HG02678 (cell line): ENCODE measurements around the gene SPATA31C1.
"Not testable (repeated sequence)": the region's sequence is repeated elsewhere in the genome, so short reads cannot be mapped to it uniquely, and the experiment has no call there.

ENCODE experiments used
- ATAC-seq: cut with Tn5 transposase; IDR thresholded peaks from one replicate; pipeline ENCODE4 v1.9.1; 2021; ENCODE audit warnings: mild to moderate bottlenecking, moderate library complexity; ENCODE audit not compliant: unreplicated experiment

The SPATA31C1 gene

DNA sequence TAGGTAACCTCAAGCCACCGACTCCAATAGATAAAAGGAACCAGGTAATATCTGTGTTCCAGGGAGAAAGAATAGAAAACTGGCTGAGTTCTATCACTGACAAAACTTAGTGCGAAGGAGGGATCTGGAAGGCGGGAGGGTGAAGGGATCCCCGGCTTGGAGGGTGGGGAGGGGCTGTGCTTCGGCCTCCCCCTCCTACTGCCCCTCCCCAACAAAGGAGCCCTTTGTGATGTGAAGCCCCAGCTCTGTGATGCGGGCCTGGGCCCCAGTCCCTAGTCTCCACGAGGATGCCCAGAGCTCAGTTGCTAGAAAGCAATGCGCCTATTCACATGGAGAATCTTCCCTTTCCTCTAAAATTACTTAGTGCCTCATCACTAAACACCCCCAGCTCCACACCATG lies at the start of gene SPATA31C1:
TSS of gene SPATA31C1 (plus strand) at position 301 of the 400 bp plus-strand sequence.
- ATAC-seq: not testable (repeated sequence)

DNA sequence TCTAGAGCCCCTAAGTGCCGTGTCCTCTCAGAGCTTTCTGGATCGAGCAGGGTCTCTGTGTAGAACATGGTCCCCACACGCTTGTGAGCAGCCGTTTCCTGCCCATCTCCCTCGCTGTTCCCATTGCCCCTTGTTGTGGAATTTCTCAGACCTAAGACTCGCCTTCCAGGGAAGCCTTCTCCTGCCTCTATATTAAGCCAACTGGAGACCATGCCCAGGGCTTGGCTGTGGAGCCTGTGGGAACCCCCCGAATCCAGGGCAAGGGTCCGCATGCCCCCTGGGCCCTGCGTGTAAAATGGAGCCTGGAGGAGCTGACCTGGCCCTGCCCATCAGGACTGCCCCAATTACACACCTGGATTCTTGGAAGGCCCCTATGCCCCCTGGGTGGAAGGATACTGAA lies 49.6 kb upstream of the SPATA31C1 start:
- ATAC-seq: no peak

DNA sequence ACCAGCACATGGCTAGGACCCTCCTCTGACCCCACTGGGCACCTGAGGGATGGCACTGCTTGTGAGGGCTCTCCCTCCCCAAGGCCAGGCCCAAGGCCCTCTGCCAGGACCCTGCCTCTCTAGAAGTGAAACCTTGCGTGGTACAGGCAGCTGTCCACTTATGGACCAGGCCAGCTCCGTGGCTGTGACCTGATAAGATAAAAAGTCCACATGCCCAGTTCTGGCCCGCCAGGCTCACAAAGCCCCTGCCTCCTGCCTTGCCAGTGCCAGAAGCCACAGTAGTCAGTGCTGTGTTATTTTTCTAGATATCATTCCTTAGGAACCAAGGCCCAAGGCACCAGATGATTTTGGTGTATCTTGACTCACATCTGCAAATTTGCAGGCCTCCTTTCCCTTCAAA lies 49.1 kb upstream of the SPATA31C1 start:
- ATAC-seq: no peak

DNA sequence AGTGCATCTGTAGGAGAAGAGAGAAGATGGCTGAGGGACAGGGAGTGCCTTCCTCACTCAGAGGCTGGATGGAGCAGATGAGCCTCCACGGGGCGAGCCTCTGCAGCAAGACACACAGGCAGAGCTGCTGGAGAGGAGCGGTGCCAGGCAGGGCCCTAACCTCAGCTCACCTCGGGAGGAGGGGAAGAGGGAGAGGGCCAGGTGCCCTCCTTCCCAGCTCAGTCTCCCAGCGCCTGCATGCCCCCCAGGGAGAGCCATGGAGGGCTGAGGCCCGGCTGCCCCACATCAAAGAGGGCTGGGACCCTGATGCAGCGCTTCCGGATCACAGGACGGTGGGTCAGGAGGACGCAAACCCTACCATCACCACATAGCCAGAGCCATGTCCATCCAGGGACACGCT lies 48.7 kb upstream of the SPATA31C1 start:
- ATAC-seq: no peak

DNA sequence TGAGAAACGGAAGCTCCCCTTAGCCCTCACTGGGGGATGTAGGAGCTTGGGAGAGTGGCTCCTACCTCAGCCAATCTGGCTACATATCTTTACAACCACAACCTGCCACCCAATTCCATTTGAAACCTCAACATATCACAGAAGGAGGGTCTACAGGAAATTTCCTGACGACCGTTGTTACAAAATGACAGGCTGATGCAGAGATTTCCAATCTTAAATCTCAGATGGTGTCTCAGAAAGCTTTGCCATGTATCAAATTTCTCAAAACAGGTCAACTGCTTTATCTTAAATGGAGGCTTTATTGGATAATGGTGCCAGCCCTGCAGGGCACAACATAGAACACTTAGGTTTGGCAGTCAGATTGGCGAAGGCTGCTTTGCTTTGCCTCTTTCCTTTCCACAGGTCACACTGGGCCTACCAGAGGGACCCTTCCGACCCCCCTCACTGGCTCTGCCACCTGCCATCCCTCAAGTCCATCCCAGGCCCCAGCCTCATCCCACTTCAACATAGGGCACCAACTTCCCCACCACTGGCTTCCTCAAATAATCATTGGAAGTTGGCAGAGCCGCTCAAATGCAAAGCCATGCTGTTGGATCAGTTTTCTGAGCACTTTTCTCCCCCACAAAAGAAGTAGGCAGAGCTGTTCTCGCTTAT lies 46.2 kb upstream of the SPATA31C1 start:
- no peak for ATAC-seq

DNA sequence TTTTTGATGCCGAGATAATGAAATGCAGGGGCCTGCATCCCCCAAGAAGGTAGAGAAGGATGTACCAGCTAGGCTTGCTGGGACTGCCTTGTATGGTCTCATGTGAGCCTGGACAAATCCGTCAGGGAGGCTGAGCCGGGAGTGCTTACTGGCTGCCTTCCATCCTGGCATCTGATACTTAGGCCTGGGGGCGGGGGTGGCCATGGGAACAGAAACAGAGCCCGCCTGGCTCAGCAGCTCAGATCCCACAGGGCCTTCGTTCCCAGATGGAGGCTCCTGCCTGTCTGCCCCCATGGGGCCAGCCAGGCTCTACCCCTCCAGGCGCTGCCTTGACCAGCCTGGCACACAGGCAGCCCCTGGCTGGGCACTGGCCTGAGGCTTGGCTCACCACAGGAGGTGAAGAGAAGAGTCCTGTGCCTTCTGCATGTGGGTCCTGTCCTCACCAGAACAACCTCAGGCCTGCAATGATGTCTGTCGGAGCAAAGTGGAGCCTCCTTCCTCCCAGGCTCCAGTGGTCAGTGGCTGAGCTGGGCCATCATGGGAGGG lies 45.6 kb upstream of the SPATA31C1 start:
- no peak for ATAC-seq

DNA sequence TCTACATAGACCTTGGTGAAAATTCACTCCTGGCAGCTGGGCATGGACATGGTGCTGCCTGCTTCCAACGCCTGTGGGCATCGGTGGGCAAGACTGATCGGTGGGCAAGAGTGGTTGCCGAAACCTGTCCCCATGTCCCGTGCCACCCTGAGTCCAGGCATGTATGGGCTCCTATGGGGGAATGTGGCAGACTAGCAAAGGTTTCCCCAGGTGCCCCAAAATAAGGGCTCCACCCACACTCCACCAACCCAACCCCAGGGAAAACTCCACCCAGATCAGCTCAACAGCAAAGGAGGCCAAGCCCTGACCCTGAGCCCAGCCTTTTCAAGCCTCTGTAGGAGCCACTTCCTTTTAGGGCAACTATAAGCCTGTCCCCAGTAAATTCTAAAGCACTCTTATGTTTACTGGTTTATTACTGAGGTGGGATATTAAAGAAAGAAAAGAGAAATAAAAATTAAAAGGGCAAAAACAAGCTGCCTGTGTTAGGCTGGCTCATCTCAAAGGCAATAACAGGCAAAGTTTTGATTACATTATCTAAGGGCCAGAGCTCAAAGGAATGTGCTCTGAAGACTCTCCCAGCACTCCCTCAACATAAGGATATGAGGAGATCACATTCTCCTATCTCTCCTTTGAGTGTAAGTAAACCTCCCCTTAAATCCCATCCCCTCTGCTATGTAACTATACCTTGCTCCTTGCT lies 44.0 kb upstream of the SPATA31C1 start:
- ATAC-seq: no peak

DNA sequence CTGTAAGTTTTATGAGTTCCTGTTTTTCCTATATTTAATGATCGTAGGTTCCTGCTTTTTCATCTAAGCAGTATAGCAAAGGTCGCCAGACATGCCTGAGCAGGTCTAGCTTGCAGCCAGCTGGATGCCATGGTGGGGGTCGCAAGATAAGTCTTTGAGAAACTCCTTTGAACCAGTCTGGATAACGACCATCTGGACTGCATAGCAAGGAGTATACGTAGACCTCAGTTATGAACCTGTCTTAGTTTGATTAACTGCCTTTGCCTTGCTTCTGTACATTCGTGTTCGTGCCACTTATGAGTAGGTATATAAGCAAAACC lies 43.5 kb upstream of the SPATA31C1 start:
- no peak for ATAC-seq

DNA sequence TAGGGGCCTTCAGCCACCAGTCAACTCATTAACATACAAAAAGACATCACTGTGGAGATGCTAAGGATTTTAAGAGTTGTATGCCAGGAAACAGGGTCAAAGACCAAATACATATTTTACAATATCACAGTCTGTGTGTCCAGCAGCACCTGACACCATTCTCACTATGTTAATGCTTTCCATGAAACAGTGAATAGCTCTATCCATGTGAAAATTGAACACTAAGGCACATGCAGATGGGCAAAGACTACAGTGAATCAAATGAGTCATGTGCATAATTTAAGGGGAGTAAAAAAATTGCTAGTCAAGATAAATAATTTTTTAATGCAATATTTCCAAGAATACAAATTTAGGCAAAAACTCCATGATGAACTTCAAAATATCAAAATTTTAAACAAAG lies 42.7 kb upstream of the SPATA31C1 start:
- no peak for ATAC-seq

DNA sequence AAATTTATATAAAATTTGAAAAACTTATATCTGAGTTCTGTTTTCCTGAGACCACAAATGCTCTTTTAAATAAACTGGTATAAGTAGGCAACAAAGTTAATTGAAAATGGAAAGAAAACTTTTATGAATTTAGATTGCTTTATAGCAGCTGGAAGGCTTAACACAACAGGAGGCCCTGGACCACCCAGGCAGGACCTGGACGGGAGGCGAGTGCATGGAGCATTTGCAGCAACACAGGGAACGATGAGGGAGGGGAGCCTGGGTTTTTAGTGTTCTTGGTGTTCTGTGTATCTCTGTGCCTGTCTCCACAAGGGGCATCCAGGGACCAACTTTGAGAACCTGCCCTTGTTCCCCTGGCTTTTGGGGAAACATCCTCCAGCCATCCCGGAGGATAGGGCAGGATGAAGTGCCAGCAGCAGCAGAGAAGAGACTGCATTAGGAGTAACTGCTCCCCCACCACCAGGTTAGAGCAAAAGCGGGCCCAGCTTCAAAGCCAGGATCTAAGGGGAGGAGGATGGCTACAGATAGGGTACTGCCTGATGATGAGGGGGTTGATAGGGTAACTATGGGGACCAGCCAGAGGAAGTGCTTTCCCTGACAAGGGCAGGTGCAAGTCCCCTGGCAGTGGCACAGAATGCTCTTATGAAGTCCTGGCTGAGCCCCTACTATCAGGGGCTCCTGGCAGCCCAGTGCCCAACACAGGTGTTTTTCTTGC lies 41.8 kb upstream of the SPATA31C1 start:
- no peak for ATAC-seq

DNA sequence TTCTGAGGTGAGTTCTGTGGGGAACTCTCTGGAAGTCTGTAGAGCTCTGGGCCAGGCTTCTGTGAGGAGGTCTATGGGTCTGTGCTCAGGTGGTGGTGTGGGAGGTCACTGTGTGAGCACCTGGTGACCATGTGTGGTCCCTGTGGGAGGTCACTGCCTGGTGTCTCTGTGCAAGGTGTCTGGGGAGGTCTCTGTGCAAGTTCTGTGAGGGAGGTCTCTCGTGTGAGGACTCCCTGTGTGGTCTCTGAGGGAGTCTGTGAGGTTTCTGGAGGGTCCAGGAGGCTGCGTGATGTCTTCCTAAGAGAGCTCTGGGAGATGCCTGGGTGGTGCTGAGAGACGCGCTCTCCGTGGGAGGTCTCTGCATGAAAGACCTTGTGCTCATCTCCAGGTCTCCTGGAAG lies 41.1 kb upstream of the SPATA31C1 start:
- no peak for ATAC-seq

DNA sequence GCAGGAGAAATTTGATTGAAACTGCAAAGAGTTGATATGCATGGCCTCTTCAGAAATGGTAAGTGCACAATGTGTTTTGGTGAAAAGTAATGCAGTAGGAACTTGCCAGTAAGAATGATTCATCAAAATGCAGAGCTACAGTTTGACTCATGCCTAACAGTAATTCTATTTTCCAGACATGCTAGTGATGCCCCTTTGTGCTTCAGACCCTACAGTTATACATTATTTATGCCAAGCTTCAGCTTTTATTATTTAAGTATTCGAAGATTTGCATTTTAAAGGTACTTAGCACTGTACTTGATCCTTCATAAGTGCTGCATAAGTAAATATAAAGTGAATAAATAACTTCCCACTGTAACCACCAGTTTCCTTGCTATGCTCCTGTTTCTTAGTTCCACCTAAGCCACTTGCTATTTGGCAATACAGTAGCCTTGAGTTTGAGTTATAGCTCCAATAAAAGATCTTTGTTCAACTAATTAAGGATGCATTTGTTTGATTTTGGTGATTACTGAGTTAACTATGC lies 38.7 kb upstream of the SPATA31C1 start:
- no peak for ATAC-seq

DNA sequence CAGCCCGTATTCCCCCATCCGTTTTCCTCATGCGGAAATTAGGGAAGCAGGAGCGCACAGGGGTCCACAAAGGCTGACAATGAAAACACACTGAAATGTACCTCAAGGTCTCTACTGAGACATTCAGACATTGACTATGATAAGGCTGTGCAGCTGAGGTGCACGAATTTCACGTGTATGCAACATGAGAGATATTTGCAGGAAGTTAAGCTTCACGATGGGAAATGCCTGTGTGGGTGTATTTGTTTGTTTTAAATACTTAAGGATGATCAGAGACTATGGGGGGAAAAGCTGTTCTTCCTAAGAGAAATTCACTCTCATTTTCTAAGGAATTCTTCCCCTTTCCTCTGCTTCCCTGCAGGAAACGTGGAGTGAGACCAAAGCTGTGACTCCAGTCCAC lies 37.6 kb upstream of the SPATA31C1 start:
- ATAC-seq: no peak

DNA sequence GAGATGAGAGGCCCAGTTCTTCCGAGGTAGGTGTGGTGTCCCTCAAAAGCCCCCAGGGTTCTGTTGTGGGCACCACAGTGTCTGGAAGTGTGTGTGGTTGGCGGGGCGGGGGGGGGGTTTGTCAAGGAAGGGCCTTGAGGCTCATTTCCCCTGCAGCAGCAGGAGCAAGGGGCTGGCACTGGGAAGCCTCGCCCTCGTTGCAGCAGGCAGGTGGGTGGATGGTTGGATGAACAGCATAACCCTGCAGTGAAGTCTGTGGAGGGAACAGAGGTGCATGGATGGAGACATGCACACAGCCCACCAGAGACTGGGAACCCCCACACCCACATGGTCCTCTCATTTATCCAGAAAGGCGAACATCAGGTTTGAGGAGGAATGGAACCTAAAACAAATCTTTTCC lies 37.1 kb upstream of the SPATA31C1 start:
- no peak for ATAC-seq

DNA sequence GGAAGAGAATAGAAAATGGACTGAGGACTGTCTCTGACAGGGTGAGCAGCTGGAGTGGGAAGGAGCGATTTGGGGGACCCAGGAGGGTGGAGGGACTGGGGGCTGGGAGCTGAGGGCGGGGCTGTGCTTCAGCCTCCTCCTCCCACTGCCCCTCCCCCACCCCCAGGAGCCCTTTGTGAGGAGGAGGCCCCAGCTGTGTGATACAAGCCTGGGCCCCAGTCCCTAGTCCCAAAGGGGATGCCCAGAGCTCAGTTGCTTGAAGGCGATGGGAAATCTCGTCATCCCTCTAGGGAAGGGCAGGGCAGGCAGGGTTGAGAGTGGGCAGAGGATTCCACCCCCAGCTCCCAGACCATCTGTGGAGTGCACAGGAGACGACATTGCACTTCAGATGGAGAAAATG lies 35.1 kb upstream of the SPATA31C1 start, which contains the start of gene SPATA31E1:
TSS of gene SPATA31E1 (plus strand) at position 251 of the 400 bp plus-strand sequence. CDS start at position 266, 15 bp downstream.
- no peak for ATAC-seq

DNA sequence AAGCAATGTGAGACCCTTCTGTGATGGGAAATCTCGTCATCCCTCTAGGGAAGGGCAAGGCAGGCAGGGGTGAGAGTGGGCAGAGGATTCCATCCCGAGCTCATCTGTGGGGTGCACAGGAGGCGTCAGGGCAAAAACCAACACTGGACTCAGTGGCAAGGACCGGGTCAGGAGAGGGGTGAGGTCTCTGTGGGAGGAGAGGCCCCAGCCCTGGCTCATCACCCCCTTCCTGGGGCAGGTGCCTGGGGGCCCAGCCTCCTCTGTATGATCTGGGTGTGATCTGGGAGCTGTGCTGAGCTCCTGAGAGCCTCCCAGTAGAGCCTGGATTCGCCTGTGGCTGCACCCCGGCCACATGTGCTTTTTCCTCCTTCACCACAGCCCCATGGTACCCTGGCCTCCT lies 34.5 kb upstream of the SPATA31C1 start:
- no peak for ATAC-seq

DNA sequence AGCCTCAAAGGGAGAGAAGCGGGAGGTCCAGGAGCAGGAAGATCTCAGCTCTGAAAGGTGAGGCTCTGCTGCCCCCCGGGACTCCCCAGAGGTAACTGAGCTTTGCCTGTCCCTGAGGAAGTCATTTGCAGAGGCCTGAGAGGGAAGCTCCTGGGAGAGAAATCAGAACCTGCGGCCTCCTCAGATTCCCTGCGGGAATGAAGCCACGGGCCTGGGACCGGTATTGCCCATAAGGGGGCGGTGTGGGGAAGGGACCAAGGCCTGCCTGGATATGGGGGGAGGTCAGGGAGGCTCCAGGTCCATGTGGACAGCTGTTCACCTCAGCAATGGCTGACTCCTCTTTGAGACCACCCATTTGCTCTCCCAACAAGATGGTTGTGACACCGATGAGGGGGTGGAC lies 33.8 kb upstream of the SPATA31C1 start:
- ATAC-seq: no peak

DNA sequence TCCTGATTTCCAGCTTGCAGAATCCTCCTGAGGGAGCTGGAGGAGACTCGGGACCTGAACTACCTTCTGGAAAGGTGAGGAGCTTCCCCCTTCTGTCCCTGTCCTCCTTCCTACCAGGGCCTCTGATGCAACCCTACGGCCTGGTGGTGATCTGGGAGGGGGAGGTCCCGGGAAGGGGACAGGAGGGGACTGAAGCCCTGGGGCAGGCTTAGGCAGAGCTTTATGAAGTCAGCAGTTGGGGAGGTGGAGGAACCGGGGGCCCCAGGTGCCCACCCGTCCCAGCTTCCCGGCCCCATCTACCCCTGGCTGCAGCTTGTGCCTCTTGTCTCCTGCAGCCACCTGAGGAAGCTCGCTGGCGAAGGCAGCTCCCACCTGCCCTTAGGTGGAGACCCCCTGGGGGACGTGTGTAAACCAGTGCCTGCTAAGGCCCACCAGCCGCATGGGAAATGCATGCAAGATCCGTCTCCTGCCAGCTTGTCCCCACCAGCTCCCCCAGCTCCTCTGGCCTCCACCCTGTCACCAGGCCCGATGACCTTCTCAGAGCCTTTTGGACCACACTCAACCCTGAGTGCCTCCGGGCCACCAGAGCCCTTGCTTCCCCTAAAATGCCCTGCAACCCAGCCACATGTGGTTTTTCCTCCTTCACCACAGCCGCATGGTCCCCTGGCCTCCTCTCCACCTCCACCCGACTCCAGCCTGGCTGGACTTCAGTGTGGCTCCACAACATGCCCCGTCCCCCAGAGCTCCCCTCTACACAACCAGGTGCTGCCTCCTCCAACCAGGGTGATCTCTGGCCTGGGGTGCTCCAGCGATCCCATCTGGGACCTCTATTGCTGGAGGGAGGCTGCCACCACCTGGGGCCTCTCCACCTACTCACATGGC lies 32.9 kb upstream of the SPATA31C1 start:
- ATAC-seq: no peak

DNA sequence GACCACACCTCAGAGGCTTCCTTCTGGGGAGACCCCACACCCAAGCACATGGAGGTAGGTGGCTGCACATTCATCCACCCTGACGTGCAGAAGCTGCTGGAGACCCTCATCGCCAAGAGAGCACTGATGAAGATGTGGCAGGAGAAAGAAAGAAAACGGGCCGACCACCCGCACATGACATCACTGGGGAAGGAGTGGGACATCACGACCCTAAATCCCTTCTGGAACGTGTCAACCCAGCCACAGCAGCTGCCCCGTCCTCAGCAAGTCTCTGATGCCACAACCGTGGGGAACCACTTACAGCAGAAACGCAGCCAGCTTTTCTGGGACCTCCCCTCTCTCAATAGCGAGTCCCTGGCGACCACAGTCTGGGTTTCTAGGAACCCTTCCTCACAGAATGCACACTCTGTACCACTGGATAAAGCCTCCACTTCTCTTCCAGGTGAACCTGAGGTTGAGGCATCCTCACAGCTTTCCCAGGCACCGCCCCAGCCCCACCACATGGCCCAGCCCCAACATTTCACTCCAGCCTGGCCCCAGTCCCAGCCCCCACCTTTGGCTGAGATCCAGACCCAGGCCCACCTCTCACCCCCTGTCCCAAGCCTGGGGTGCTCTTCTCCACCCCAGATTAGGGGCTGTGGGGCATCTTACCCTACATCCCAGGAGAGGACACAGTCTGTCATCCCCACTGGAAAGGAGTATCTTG lies 32.1 kb upstream of the SPATA31C1 start:
- no peak for ATAC-seq
